ENCODE results near the gene MLLT1.

DNA sequence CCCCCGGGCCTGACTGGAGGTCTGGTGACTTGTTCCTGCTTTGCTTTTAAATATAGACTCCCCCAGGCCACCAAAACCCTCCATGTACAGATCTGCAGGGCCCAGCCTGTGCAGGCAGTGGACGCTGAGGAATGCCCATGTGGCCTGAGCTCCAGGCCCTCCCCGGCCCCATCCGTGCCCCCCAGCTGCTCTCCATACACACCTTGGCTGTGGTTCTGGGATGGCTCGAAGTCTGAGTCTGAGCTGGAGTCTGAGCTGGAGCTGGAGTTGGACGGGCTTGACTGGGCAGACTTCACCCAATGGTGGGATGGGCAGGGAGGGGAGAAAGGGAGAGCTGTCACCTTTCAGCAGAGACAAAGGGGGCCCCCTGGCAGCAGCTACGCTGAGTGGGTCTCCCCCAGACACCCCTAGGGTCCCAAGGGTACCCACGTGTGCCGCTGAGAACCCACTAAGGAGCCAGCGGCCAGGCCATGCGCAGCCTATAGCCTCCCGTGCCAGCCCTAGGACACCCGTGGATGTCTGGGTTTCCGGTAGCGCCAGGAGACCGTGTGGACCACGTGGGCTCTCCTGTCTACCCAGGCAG, 61.9 kb downstream of the MLLT1 start:
- TF ChIP-seq, protein P1, sequence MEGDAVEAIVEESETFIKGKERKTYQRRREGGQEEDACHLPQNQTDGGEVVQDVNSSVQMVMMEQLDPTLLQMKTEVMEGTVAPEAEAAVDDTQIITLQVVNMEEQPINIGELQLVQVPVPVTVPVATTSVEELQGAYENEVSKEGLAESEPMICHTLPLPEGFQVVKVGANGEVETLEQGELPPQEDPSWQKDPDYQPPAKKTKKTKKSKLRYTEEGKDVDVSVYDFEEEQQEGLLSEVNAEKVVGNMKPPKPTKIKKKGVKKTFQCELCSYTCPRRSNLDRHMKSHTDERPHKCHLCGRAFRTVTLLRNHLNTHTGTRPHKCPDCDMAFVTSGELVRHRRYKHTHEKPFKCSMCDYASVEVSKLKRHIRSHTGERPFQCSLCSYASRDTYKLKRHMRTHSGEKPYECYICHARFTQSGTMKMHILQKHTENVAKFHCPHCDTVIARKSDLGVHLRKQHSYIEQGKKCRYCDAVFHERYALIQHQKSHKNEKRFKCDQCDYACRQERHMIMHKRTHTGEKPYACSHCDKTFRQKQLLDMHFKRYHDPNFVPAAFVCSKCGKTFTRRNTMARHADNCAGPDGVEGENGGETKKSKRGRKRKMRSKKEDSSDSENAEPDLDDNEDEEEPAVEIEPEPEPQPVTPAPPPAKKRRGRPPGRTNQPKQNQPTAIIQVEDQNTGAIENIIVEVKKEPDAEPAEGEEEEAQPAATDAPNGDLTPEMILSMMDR (IDR thresholded peaks at IDR 0.05): no peak
- TF ChIP-seq POLR2AphosphoS5 (IDR thresholded peaks at IDR 0.05) (no peak), EP300 (IDR thresholded peaks at IDR 0.05) (no peak), POLR2A (IDR thresholded peaks at IDR 0.05; ENCODE audit: low read depth) (no peak)
